K562 (cell line): ENCODE measurements around the gene ETV3L. TPM values are rescaled to one million over a fixed set of nuclear protein-coding genes. Genes with fewer than 3 reads are reported as not detected.
A peak's percentile ranks its signal among the peaks of the same experiment; 100 is the strongest.

Experiments used
- ATF1 ChIP-seq, 2 experiments: fragments of 450-650 bp in 1 of 2; IDR thresholded peaks; 2 replicates each; pipeline ENCODE4 v1.6.1; 2016; ENCODE audit warnings: missing compliant biosample characterization in 1 of 2, missing genetic modification characterization in 1 of 2
- CBFA2T2 ChIP-seq: fragments of 450-650 bp; conservative IDR thresholded peaks from 2 replicates; pipeline ENCODE4 v1.6.1; 2017; ENCODE audit warnings: mild to moderate bottlenecking
- CBX1 ChIP-seq: sonication (generic); IDR thresholded peaks from 2 replicates; pipeline ENCODE4 v1.6.1; 2016; ENCODE audit warnings: antibody characterized with exemption, low read depth, mild to moderate bottlenecking
- CHD2 ChIP-seq: IDR thresholded peaks from 2 replicates; pipeline ENCODE4 v1.6.1; 2011; ENCODE audit warnings: low read depth, low read length
- DPF2 ChIP-seq: fragments of 450-650 bp; IDR thresholded peaks from 2 replicates; pipeline ENCODE4 v1.6.1; 2016
- HEY1 ChIP-seq: fragments of 250-450 bp; sonication (Bioruptor Pico); IDR thresholded peaks from 2 replicates; pipeline ENCODE4 v1.5.0; 2020; ENCODE audit warnings: mild to moderate bottlenecking, moderate library complexity, borderline replicate concordance
- HIVEP1 ChIP-seq: fragments of 250-450 bp; sonication (Bioruptor Pico); IDR thresholded peaks from 2 replicates; pipeline ENCODE4 v1.4.0; 2020; ENCODE audit warnings: mild to moderate bottlenecking
- HMGN3 ChIP-seq: IDR thresholded peaks from 2 replicates; pipeline ENCODE4 v1.6.1; 2011; ENCODE audit warnings: borderline replicate concordance, low read depth, mild to moderate bottlenecking, mixed read lengths, low read length; ENCODE audit not compliant: insufficient read length; ENCODE audit errors: extremely low read depth
- MEF2D ChIP-seq: conservative IDR thresholded peaks from 2 replicates; pipeline ENCODE4 v1.6.1; 2016; ENCODE audit warnings: low read depth, missing genetic modification characterization, missing compliant biosample characterization
- NR2C1 ChIP-seq, 2 experiments: fragments of 450-650 bp; IDR thresholded peaks; 2 replicates each; pipeline ENCODE4 v1.6.1; 2017; ENCODE audit warnings: mild to moderate bottlenecking in 2 of 2, antibody characterized with exemption in 1 of 2, inconsistent platforms in 1 of 2, missing compliant biosample characterization in 1 of 2, missing genetic modification characterization in 1 of 2
- PATZ1 ChIP-seq: fragments of 250-450 bp; sonication (Bioruptor Pico); IDR thresholded peaks from 2 replicates; pipeline ENCODE4 v1.5.0; 2020; ENCODE audit warnings: mild to moderate bottlenecking, borderline replicate concordance
- PHB ChIP-seq: fragments of 250-450 bp; sonication (Bioruptor Pico); IDR thresholded peaks from 2 replicates; pipeline ENCODE4 v1.5.0; 2021
- PML ChIP-seq: IDR thresholded peaks from 2 replicates; pipeline ENCODE4 v1.6.1; 2012; ENCODE audit warnings: low read length, inconsistent platforms
- SMARCB1 ChIP-seq: IDR thresholded peaks from 2 replicates; pipeline ENCODE4 v1.6.1; 2011; ENCODE audit warnings: improper control_type of control experiment, low read depth; ENCODE audit not compliant: insufficient read length
- SRSF3 ChIP-seq: fragments of 200-400 bp; formaldehyde crosslinking; IDR thresholded peaks from 2 replicates; pipeline ENCODE4 v1.6.1; 2016; ENCODE audit warnings: mild to moderate bottlenecking, low read length, moderate library complexity; ENCODE audit not compliant: insufficient read depth
- TCFL5 ChIP-seq: fragments of 250-450 bp; sonication (Bioruptor Pico); conservative IDR thresholded peaks from 2 replicates; pipeline ENCODE4 v1.6.1; 2021; ENCODE audit warnings: mild to moderate bottlenecking, moderate library complexity, matching md5 sums
- THAP7 ChIP-seq: fragments of 250-450 bp; sonication (Bioruptor Pico); IDR thresholded peaks from 2 replicates; pipeline ENCODE4 v1.5.0; 2021
- ZC3H8 ChIP-seq: fragments of 450-650 bp; IDR thresholded peaks from 2 replicates; pipeline ENCODE4 v1.6.1; 2017
- ZNF143 ChIP-seq: sonication (generic); formaldehyde crosslinking; IDR thresholded peaks from 2 replicates; pipeline ENCODE4 v1.9.0; 2022; ENCODE audit warnings: mild to moderate bottlenecking, missing genetic modification reagents
- ZNF316 ChIP-seq: fragments of 450-650 bp; IDR thresholded peaks from 2 replicates; pipeline ENCODE4 v1.6.1; 2016
- ZNF354B ChIP-seq: fragments of 250-450 bp; sonication (Bioruptor Pico); IDR thresholded peaks from 2 replicates; pipeline ENCODE4 v1.4.0; 2020
- ZNF583 ChIP-seq: fragments of 250-450 bp; sonication (Bioruptor Pico); IDR thresholded peaks from 2 replicates; pipeline ENCODE4 v1.4.0; 2020
- ZNF644 ChIP-seq: fragments of 200-800 bp; sonication (Bioruptor generic); IDR thresholded peaks from 2 replicates; pipeline ENCODE4 v1.6.1; 2016; ENCODE audit warnings: low read depth, missing genetic modification characterization, missing compliant biosample characterization
- ZNF707 ChIP-seq: fragments of 250-450 bp; sonication (Bioruptor Pico); conservative IDR thresholded peaks from 2 replicates; pipeline ENCODE4 v1.8.0; 2022; ENCODE audit warnings: inconsistent platforms, mild to moderate bottlenecking, moderate library complexity
- polyA plus RNA-seq, 8 experiments: library from polyadenylated mRNA; depleted of rRNA in 4 of 8; stranded (reverse) in 5 of 8; unstranded in 3 of 8; fragments of >200 nt; fragmentation: Nextera tagmentation in 2 of 8; fragmentation: Illumina TruSeq in 1 of 8; extraction: Ambion mirVana in 2 of 8; extraction: Trizol in 1 of 8; gene quantifications; 2 replicates each; pipeline versions ENCODE4 v1.2.1 to v1.2.3, GENCODE V29; 2011 to 2014; ENCODE audit warnings: inconsistent platforms in 1 of 8, missing spikeins in 1 of 8
- total RNA-seq, 7 experiments: library from RNA; depleted of rRNA in 6 of 7; stranded (reverse); fragments of >200 nt in 6 of 7; fragmentation: Illumina TruSeq in 2 of 7; extraction: Trizol in 2 of 7; gene quantifications; 2 replicates each; pipeline versions ENCODE4 v1.2.1 to v1.2.3, GENCODE V29; 2011 to 2021; ENCODE audit warnings: low replicate concordance in 1 of 7
- TF ChIP-seq, protein P1 (sequence below): fragments of 450-650 bp; conservative IDR thresholded peaks from 2 replicates; pipeline ENCODE4 v1.6.1; 2016; ENCODE audit warnings: missing genetic modification characterization, low read depth, mild to moderate bottlenecking, missing compliant biosample characterization, moderate library complexity
- TF ChIP-seq, protein P2 (sequence below): fragments of 450-650 bp; formaldehyde crosslinking; IDR thresholded peaks from 2 replicates; pipeline ENCODE4 v1.4.0; 2020; ENCODE audit warnings: mild to moderate bottlenecking

The ETV3L gene
- total and polyA plus RNA-seq, 9 of the 15 experiments (the other 6 are each of a cell fraction or from before 2014, with no cell fraction given): not detected

DNA sequence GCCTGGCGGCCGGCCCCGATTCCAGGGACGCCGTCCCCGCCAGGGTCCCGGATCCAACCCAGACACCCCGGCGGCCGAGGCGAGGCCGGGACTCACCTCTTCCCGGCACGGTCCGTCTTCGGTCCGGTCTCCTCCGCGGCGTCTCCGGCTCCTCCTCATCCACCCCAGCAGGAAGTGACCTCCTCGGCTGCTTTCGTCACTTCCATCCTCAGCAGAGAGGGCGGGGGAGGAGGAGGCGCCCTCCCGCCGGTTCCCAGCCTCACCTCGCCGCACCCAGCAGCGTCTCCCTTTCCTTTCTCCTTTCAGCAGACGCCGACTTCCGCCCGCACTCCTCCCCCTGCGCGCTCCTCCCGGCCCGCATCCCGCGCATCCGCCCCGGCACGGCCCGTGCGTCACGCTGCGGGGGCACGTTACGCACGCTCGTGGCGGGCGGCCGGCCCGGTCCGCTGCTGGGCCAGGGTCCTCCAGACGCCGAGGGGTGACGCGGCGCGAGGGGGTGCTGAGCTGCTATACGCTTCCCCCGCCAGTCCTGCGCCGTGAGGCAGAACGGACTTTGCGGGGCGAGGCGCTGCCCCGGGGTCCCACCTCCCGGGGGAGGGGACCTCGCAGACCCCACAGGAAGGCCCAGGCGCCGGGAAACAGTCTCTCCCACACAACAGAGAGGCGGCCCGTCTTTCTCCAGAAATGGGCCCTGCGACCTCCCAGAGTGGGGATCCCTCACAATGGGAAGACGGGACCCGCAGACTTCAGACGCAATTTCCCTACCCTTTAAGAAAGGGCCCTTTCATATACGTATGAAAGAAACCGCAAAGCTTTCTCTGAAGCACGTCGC lies 38.8 kb upstream of the ETV3L start, which contains the start of gene ETV3 (continued):
- TF ChIP-seq PATZ1 (no peak), DPF2 (no peak), SMARCB1 (no peak), ZNF644 (no peak), ZNF707 (CRISPR knock-in tag) (no peak), ZNF143 (CRISPR knock-in tag) (no peak), HEY1 (CRISPR knock-in tag) (no peak), PML (peak; percentile 53; the same call in 1 of the 2 replicates), HIVEP1 (CRISPR knock-in tag) (no peak), NR2C1 (IDR thresholded peaks at IDR 0.05) (no peak), NR2C1 (tag; IDR thresholded peaks at IDR 0.05) (peak; percentile 60), CBX1 (0 out of 2 replicates have a peak, but pooled peaks have one; percentile 77), CBFA2T2 (no peak), ZNF354B (CRISPR knock-in tag) (no peak), ZNF316 (no peak), ZC3H8 (no peak), THAP7 (CRISPR knock-in tag) (no peak), HMGN3 (peak; percentile 84), ATF1 (CRISPR knock-in tag; IDR thresholded peaks at IDR 0.05) (no peak), ATF1 (tag; IDR thresholded peaks at IDR 0.05) (peak; percentile 96), CHD2 (no peak), ZNF583 (CRISPR knock-in tag) (no peak), MEF2D (no peak), PHB (CRISPR knock-in tag) (peak; percentile 78; the same call in 1 of the 2 replicates), SRSF3 (no peak), TCFL5 (CRISPR knock-in tag) (no peak)
- TF ChIP-seq, protein P1, sequence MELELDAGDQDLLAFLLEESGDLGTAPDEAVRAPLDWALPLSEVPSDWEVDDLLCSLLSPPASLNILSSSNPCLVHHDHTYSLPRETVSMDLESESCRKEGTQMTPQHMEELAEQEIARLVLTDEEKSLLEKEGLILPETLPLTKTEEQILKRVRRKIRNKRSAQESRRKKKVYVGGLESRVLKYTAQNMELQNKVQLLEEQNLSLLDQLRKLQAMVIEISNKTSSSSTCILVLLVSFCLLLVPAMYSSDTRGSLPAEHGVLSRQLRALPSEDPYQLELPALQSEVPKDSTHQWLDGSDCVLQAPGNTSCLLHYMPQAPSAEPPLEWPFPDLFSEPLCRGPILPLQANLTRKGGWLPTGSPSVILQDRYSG: no peak
- TF ChIP-seq, protein P2, sequence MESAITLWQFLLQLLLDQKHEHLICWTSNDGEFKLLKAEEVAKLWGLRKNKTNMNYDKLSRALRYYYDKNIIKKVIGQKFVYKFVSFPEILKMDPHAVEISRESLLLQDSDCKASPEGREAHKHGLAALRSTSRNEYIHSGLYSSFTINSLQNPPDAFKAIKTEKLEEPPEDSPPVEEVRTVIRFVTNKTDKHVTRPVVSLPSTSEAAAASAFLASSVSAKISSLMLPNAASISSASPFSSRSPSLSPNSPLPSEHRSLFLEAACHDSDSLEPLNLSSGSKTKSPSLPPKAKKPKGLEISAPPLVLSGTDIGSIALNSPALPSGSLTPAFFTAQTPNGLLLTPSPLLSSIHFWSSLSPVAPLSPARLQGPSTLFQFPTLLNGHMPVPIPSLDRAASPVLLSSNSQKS (CRISPR knock-in tag): no peak
